Measurements from ENCODE around the gene ERF. TPM values are rescaled to one million over a fixed set of nuclear protein-coding genes. Genes with fewer than 3 reads are reported as not detected.

Gene ERF
- total and polyA plus RNA-seq, 7 donors, result 18.6 to 42.8 (median 23.6) TPM

DNA sequence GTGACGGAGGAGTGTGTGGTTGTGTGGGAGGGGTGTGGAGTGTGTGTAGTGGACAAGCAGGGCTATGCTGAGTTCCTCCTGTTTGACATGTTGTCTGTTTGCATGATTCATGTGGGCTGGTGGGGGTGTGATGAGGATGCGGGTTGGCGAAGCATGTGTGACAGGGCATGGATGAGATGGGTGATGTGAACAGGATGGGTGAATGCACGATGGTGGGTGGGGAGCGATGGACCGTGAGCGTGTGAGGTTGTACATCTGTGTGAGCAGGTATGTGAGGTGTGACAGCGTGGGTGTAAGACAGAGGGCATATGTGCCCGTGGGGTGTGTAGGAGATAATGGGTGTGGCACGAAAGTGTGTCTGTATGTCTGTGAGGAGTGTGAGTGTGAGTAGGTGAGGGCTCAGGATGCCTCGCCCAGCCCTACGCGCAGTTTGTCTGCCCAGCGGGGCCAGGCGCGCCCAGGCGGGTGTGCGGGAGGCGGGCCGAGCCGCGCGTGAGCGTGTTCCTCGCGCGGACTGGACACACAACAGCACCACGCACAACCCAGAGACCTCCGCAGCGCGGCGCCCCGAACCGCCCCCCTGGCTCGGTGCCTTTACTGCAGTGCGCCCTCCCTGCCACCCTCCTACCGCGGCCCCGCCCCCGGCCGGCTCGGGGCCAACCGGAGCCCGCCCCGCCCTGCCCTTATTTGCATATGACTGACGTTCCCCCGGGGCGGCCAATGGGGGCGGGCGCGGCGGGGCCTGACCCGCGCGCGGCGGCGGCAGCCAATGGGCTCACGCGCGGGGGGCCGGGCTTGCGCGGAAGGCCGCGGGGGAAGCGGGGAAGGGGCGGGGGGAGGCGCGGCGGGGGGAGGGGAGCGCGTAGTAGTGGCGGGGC is 28.5 kb upstream of the ERF start:
- peak; percentile 99 for DNase-seq
- TF ChIP-seq POLR2A (IDR thresholded peaks at IDR 0.05) (peak; percentile 57 to 69), EP300 (IDR thresholded peaks at IDR 0.05) (no peak), POLR2AphosphoS5 (IDR thresholded peaks at IDR 0.05) (peak; percentile 81 to 90 (median 88))
- TF ChIP-seq, protein P1, sequence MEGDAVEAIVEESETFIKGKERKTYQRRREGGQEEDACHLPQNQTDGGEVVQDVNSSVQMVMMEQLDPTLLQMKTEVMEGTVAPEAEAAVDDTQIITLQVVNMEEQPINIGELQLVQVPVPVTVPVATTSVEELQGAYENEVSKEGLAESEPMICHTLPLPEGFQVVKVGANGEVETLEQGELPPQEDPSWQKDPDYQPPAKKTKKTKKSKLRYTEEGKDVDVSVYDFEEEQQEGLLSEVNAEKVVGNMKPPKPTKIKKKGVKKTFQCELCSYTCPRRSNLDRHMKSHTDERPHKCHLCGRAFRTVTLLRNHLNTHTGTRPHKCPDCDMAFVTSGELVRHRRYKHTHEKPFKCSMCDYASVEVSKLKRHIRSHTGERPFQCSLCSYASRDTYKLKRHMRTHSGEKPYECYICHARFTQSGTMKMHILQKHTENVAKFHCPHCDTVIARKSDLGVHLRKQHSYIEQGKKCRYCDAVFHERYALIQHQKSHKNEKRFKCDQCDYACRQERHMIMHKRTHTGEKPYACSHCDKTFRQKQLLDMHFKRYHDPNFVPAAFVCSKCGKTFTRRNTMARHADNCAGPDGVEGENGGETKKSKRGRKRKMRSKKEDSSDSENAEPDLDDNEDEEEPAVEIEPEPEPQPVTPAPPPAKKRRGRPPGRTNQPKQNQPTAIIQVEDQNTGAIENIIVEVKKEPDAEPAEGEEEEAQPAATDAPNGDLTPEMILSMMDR (IDR thresholded peaks at IDR 0.05), result no peak
- WGBS, 2 donors, result 1 to 2% methylated on average over 73 to 74 of the region's 74 CpGs
- Histone ChIP-seq H3K4me1 (peaks cover 0 to 74% (median 65%) of the 10 kb centered on the region in 4 donors), H3K4me3 (peak overlapping the region; percentile 18 to 76 (median 70)), H3K27me3 (no peaks in the 10 kb centered on the region), H3K36me3 (peaks cover 0 to 18% (median 14%) of the 10 kb centered on the region in 4 donors), H3K9me3 (no peaks in the 10 kb centered on the region), H3K27ac (peak overlapping the region; percentile 94 to 99 (median 96))
- intact Hi-C loops (cut with DNase I), result loop anchor here (2.0 kb wide), 1 partner anchor 63 kb away; the partner anchor contains the start of gene ZNF526

- intact Hi-C loops (cut with DNase I), result no loop called here
- peaks cover 0 to 11% (median 8%) of the 10 kb centered on the region in 4 donors for H3K36me3 ChIP-seq
- WGBS, 2 donors, result 42 to 48% methylated on average over 4 of the region's 4 CpGs
- peaks cover 0 to 80% (median 71%) of the 10 kb centered on the region in 4 donors for H3K4me1 ChIP-seq
- H3K27me3 ChIP-seq, result no peaks in the 10 kb centered on the region
- TF ChIP-seq POLR2AphosphoS5 (IDR thresholded peaks at IDR 0.05) (no peak), POLR2A (IDR thresholded peaks at IDR 0.05) (no peak), EP300 (IDR thresholded peaks at IDR 0.05) (no peak)
- TF ChIP-seq, protein P1 (IDR thresholded peaks at IDR 0.05), result no peak
- peak overlapping the region in 1 of 4 donors; percentile 76 for H3K4me3 ChIP-seq
- peak; percentile 68 for DNase-seq
- H3K27ac ChIP-seq, result peak overlapping the region; percentile 94 to 99 (median 96)
- no peaks in the 10 kb centered on the region for H3K9me3 ChIP-seq
Measured at GRCh38 chr19:42282819-42283187, 27.9 kb upstream of the ERF start.

- Histone ChIP-seq H3K36me3 (peaks cover 0 to 4% (median 1%) of the 10 kb centered on the region in 4 donors), H3K4me1 (peaks cover 0 to 87% (median 78%) of the 10 kb centered on the region in 4 donors), H3K27ac (peak overlapping the region; percentile 94 to 99 (median 96)), H3K4me3 (peak overlapping the region in 3 of 4 donors; percentile 66 to 80 (median 69)), H3K9me3 (no peaks in the 10 kb centered on the region), H3K27me3 (no peaks in the 10 kb centered on the region)
- DNase-seq, result peak; percentile 76
- intact Hi-C loops (cut with DNase I), result loop anchor here (2.0 kb wide), 1 partner anchor 27 kb away; the partner anchor contains the start of gene ERF
- WGBS, 2 donors, result 41 to 57% methylated on average over 7 of the region's 7 CpGs
- TF ChIP-seq POLR2A (IDR thresholded peaks at IDR 0.05) (no peak), POLR2AphosphoS5 (IDR thresholded peaks at IDR 0.05) (no peak), EP300 (IDR thresholded peaks at IDR 0.05) (no peak)
- TF ChIP-seq, protein P1 (IDR thresholded peaks at IDR 0.05), result no peak
Measured at GRCh38 chr19:42281827-42282762, 27.2 kb upstream of the ERF start.

GRCh38 chr19:42281146-42281826 is 26.4 kb upstream of the ERF start:
- peak; percentile 85 for DNase-seq
- intact Hi-C loops (cut with DNase I), result loop anchor here (2.0 kb wide), 1 partner anchor 26 kb away; the partner anchor contains the start of gene ERF

More at GRCh38 chr19:42281146-42281826, 26.4 kb upstream of the ERF start:
- no peaks in the 10 kb centered on the region for H3K27me3 ChIP-seq
- TF ChIP-seq POLR2AphosphoS5 (IDR thresholded peaks at IDR 0.05), result peak in 1 of 4 donors; percentile 10
- no peak for TF ChIP-seq POLR2A (IDR thresholded peaks at IDR 0.05)
- WGBS, 2 donors, result 10 to 12% methylated on average over 25 of the region's 25 CpGs
- H3K4me3 ChIP-seq, result peak overlapping the region; percentile 66 to 80 (median 73)
- H3K27ac ChIP-seq, result peak overlapping the region; percentile 94 to 99 (median 96)
- H3K36me3 ChIP-seq, result no peaks in the 10 kb centered on the region
- H3K4me1 ChIP-seq, result peaks cover 0 to 89% (median 78%) of the 10 kb centered on the region in 4 donors
- no peaks in the 10 kb centered on the region for H3K9me3 ChIP-seq

All from sigmoid colon (tissue), 7 donors.